ENCODE data around the gene KCNA5. TPM values are rescaled to one million over a fixed set of nuclear protein-coding genes. Genes with fewer than 3 reads are reported as not detected.

KCNA5 gene
- total RNA-seq, 1 donor from 2014 or later = 0.82 TPM

DNA sequence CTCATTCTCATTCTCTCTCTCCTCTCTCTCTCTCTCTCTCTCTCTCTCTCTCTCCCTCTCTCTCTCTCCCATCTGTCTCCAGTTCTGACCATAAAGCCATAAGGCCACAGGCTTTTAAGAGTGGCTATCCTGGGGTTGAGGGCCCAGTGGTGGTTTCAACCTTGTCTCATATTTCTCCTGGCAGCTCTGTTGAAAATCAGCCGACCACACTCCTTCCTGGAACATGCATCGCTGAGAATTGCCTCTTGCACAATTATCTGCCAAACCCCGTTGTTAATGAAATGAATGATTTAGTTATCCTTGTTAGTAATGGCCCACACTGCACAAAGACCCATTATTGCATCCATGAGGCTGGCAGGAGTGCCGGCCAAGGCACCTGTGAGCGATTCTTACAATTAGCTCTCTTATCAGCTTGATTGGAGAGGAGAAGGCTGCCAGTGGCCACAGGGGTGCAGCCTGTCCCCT is 30.4 kb upstream of the KCNA5 start:
- Mint-ChIP-seq H3K27me3 (peaks cover 66% of the 10 kb centered on the region), H3K27ac (no peak overlapping the region), H3K9me3 (no peaks in the 10 kb centered on the region), H3K36me3 (no peaks in the 10 kb centered on the region), H3K4me3 (no peak overlapping the region), H3K4me1 (ENCODE audit: unreplicated experiment) (peaks cover 5% of the 10 kb centered on the region)
- no peak for TF ChIP-seq CTCF (conservative IDR thresholded peaks at IDR 0.05)
- no peak for DNase-seq (ENCODE audit: extremely low spot score, unreplicated experiment)

- TF ChIP-seq CTCF (conservative IDR thresholded peaks at IDR 0.05) = no peak
- no peak overlapping the region for H3K27ac Mint-ChIP-seq
- peaks cover 5% of the 10 kb centered on the region for H3K4me1 Mint-ChIP-seq (ENCODE audit: unreplicated experiment)
- H3K27me3 Mint-ChIP-seq = peaks cover 67% of the 10 kb centered on the region
- H3K36me3 Mint-ChIP-seq = no peaks in the 10 kb centered on the region
- no peak overlapping the region for H3K4me3 Mint-ChIP-seq
- DNase-seq (ENCODE audit: extremely low spot score, unreplicated experiment) = no peak
- no peaks in the 10 kb centered on the region for H3K9me3 Mint-ChIP-seq
These were observed 29.4 kb upstream of the KCNA5 start for GRCh38 chr12:5014269-5014668.

DNA sequence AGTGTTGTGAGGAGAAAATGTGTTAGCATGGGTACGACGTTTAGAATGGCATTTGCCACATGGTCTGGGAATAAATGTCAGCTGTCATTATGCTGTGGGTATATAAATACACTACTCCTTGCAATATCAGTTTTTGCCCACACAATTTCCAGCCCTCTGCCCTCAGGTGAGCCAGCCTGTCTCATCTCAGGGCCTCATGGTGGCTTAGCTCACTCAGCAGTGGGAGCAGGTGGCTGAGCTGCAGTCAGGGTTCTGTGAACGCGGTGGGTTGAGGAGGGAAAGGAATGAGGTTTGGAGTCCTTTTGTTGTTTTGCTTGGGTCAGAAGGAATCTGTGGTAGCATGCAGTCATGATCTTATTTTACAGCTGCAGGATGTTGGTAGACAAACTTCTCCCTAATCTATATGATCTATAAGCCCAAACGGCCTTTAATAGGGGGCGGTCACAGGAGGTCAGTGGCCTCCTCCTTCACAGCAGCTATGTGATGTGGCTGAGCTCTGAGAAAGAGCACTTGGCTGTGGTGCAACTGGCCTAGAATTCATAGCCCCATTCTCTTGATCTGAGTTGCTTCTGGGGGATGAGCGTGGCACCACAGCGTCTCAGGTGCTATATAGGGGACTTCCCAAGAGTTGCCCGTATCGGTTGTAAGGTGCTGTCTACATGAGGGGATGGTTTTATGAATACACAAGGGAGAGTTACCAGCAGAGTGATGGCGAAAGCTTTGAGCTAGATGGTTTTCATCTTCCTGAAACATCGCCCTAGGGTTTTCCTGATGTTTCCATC is 27.8 kb upstream of the KCNA5 start:
- no peak for DNase-seq (ENCODE audit: extremely low spot score, unreplicated experiment)
- H3K4me1 Mint-ChIP-seq (ENCODE audit: unreplicated experiment) = peaks cover 5% of the 10 kb centered on the region
- no peaks in the 10 kb centered on the region for H3K36me3 Mint-ChIP-seq
- H3K27me3 Mint-ChIP-seq = peaks cover 81% of the 10 kb centered on the region
- no peak overlapping the region for H3K4me3 Mint-ChIP-seq
- H3K9me3 Mint-ChIP-seq = no peaks in the 10 kb centered on the region
- no peak overlapping the region for H3K27ac Mint-ChIP-seq
- no peak for TF ChIP-seq CTCF (conservative IDR thresholded peaks at IDR 0.05)

DNA sequence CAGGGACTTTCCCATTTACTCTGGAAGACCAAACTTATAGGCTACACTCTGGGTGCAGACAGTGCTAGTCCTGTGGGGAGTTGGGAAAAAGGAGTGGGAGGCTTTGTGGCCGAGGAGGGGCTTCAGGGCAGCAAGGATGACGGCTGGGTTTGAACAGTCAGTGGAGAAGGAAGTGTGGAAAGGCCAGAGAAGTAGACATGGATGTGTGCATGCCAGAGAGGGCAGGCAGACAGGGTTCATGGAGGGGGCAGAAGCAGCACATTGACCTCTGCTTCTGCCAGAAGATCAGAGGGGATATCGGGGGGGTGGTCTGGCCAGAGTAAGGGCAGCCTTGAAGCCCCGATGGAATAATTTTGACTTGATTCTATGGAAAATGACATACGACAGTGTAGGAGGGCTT is 27.2 kb upstream of the KCNA5 start:
- no peak for DNase-seq (ENCODE audit: extremely low spot score, unreplicated experiment)
- Mint-ChIP-seq H3K36me3 (no peaks in the 10 kb centered on the region), H3K27ac (no peak overlapping the region), H3K27me3 (peaks cover 83% of the 10 kb centered on the region), H3K4me3 (no peak overlapping the region), H3K9me3 (no peaks in the 10 kb centered on the region), H3K4me1 (ENCODE audit: unreplicated experiment) (peaks cover 5% of the 10 kb centered on the region)
- TF ChIP-seq CTCF (conservative IDR thresholded peaks at IDR 0.05) = no peak

DNA sequence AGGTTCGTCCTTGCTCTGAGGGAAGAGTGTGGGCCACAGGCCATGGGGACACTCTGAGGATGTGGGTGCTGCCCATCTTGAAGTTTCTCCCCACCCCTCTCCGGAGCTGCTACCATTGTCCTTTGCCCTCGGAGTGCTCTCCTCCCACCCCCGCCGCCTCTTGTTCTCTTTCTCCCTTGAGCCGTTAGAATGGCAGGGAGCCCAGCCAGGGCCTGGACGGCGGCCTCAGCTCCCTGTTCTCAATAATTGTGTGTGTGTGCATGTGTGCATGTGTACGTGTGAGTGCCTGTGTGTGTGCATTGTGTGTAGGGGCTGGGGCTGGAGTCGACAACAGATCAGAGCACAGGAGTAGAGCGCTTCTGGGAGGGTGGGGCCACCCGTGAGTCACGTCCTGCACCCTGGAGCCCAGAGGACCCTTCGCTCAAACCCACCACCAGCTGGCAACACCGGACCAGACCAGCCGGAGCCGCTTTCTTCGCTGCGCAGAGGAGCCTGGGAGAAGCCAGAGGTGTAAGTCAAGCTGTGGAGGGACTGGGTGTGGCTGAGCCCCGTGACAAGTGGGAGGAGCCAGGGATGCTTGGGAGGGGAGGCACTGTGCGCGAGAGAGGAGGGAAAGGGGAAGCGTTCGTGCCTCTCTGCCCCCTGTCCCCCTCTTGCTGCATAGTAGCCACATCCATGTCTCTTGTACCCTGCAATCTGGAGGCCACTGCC is 25.9 kb upstream of the KCNA5 start:
- DNase-seq (ENCODE audit: extremely low spot score, unreplicated experiment) = no peak
- TF ChIP-seq CTCF (conservative IDR thresholded peaks at IDR 0.05) = no peak
- no peak overlapping the region for H3K4me3 Mint-ChIP-seq
- H3K4me1 Mint-ChIP-seq (ENCODE audit: unreplicated experiment) = peaks cover 5% of the 10 kb centered on the region
- H3K27ac Mint-ChIP-seq = no peak overlapping the region
- H3K36me3 Mint-ChIP-seq = no peaks in the 10 kb centered on the region
- peaks cover 83% of the 10 kb centered on the region for H3K27me3 Mint-ChIP-seq
- no peaks in the 10 kb centered on the region for H3K9me3 Mint-ChIP-seq
